GM23338 (cell line): Measurements from ENCODE around the gene UBAC2.

ENCODE experiments used
- CREB1 ChIP-seq: fragments of 250-450 bp; sonication (Bioruptor Pico); IDR thresholded peaks from 2 replicates; pipeline ENCODE4 v1.5.0; 2020; ENCODE audit warnings: low read depth, mild to moderate bottlenecking, moderate library complexity
- CTCF ChIP-seq, 2 experiments: fragments of 200-600 bp in 1 of 2; sonication (generic) in 1 of 2; conservative IDR thresholded peaks; 2 replicates each; pipeline versions ENCODE4 v1.5.1 to v1.6.1; 2016 to 2017; ENCODE audit warnings: antibody characterized with exemption in 2 of 2, low read depth in 2 of 2, mild to moderate bottlenecking in 2 of 2, moderate library complexity in 1 of 2
- ETS1 ChIP-seq: IDR thresholded peaks from 2 replicates; pipeline ENCODE4 v1.6.1; 2016; ENCODE audit warnings: antibody characterized with exemption
- EZH2 ChIP-seq: fragments of 200-600 bp; sonication (generic); IDR thresholded peaks from one replicate; pipeline ENCODE4 v1.8.0; 2017; ENCODE audit warnings: antibody characterized with exemption, mild to moderate bottlenecking, low read depth; ENCODE audit not compliant: unreplicated experiment
- EZH2phosphoT487 ChIP-seq: fragments of 200-600 bp; sonication (generic); IDR thresholded peaks from one replicate; pipeline ENCODE4 v1.8.1; 2018; ENCODE audit warnings: antibody characterized with exemption; ENCODE audit not compliant: unreplicated experiment
- JUNB ChIP-seq: IDR thresholded peaks from one replicate; pipeline ENCODE4 v1.6.1; 2016; ENCODE audit warnings: antibody characterized with exemption; ENCODE audit not compliant: unreplicated experiment
- NANOG ChIP-seq: IDR thresholded peaks from 2 replicates; pipeline ENCODE4 v1.6.1; 2016; ENCODE audit warnings: antibody characterized with exemption, borderline replicate concordance
- POLR2AphosphoS5 ChIP-seq: IDR thresholded peaks from 2 replicates; pipeline ENCODE4 v1.6.1; 2016; ENCODE audit warnings: antibody characterized with exemption, low read depth
- REST ChIP-seq: IDR thresholded peaks from one replicate; pipeline ENCODE4 v1.6.1; 2018; ENCODE audit warnings: antibody characterized with exemption; ENCODE audit not compliant: unreplicated experiment
- STAT1 ChIP-seq: IDR thresholded peaks from one replicate; pipeline ENCODE4 v1.6.1; 2016; ENCODE audit warnings: antibody characterized with exemption; ENCODE audit not compliant: unreplicated experiment
- ZNF114 ChIP-seq: fragments of 250-450 bp; sonication (Bioruptor Pico); IDR thresholded peaks from 2 replicates; pipeline ENCODE4 v1.5.0; 2020; ENCODE audit warnings: mild to moderate bottlenecking, moderate library complexity
- ZNF331 ChIP-seq: fragments of 250-450 bp; sonication (Bioruptor Pico); IDR thresholded peaks from 2 replicates; pipeline ENCODE4 v1.5.0; 2020; ENCODE audit warnings: low read depth, mild to moderate bottlenecking, moderate library complexity
- ZNF462 ChIP-seq: fragments of 250-450 bp; sonication (Bioruptor Pico); IDR thresholded peaks from 2 replicates; pipeline ENCODE4 v1.5.0; 2020; ENCODE audit warnings: mild to moderate bottlenecking, moderate library complexity

- TF ChIP-seq CTCF (conservative IDR thresholded peaks at IDR 0.05; ENCODE audit: low read depth in 2 of 2) (no peak), EZH2 (no peak), POLR2AphosphoS5 (no peak), ZNF462 (CRISPR knock-in tag) (no peak), JUNB (no peak), REST (no peak), EZH2phosphoT487 (no peak), NANOG (no peak), ZNF331 (CRISPR knock-in tag) (no peak), CREB1 (CRISPR knock-in tag) (no peak), STAT1 (no peak), ZNF114 (CRISPR knock-in tag) (no peak), ETS1 (no peak)
These were observed 54.2 kb downstream of the UBAC2 start for GRCh38 chr13:99254830-99255229.
